ENCODE measurements around the gene PCGF6.
"Not testable (repeated sequence)": the region's sequence is repeated elsewhere in the genome, so short reads cannot be mapped to it uniquely, and the experiment has no call there.

The PCGF6 gene

GRCh38 chr10:103350517-103351260 is at the start of gene PCGF6:
Gene PCGF6, minus strand, starts transcription at chr10:103351140. Its CDS starts 74 bp downstream, at chr10:103351066.
- no peak for DNase-seq (ENCODE audit: low read depth)

GRCh38 chr10:103397191-103397825 is 46.4 kb upstream of the PCGF6 start:
- DNase-seq (ENCODE audit: low read depth) = no peak

GRCh38 chr10:103396789-103397087 is 45.8 kb upstream of the PCGF6 start:
- DNase-seq (ENCODE audit: low read depth) = no peak

- peak; percentile 93 for DNase-seq (ENCODE audit: low read depth)
Measured at GRCh38 chr10:103396067-103396788, 45.3 kb upstream of the PCGF6 start, which contains the start of the genes ATP5MK and PDCD11. Gene ATP5MK, minus strand, starts transcription at chr10:103396475. Its CDS starts 4,018 bp downstream, at chr10:103392457. Gene PDCD11, plus strand, starts transcription at chr10:103396626. Its CDS starts 1,801 bp downstream, at chr10:103398427.

GRCh38 chr10:103395754-103396066 is 44.8 kb upstream of the PCGF6 start:
- no peak for DNase-seq (ENCODE audit: low read depth)

- DNase-seq (ENCODE audit: low read depth) = no peak
Measured at GRCh38 chr10:103394180-103394579, 43.2 kb upstream of the PCGF6 start.

- DNase-seq (ENCODE audit: low read depth) = no peak
Measured at GRCh38 chr10:103382769-103383168, 31.8 kb upstream of the PCGF6 start.

GRCh38 chr10:103374263-103374662 is 23.3 kb upstream of the PCGF6 start:
- no peak for DNase-seq (ENCODE audit: low read depth)

- DNase-seq (ENCODE audit: low read depth) = no peak
Measured at GRCh38 chr10:103373544-103373943, 22.6 kb upstream of the PCGF6 start.

GRCh38 chr10:103367782-103368518 is 17.0 kb upstream of the PCGF6 start, which contains the start of gene TAF5:
Gene TAF5, plus strand, starts transcription at chr10:103367976. Its CDS starts 14 bp downstream, at chr10:103367990.
- peak; percentile 88 for DNase-seq (ENCODE audit: low read depth)

GRCh38 chr10:103367379-103367781 is 16.4 kb upstream of the PCGF6 start:
- no peak for DNase-seq (ENCODE audit: low read depth)

- DNase-seq (ENCODE audit: low read depth) = not testable (repeated sequence)
Measured at GRCh38 chr10:103360791-103361190, 9.9 kb upstream of the PCGF6 start.

GRCh38 chr10:103359493-103359892 is 8.6 kb upstream of the PCGF6 start:
- DNase-seq (ENCODE audit: low read depth) = not testable (repeated sequence)

- DNase-seq (ENCODE audit: low read depth) = no peak
Measured at GRCh38 chr10:103355906-103356599, 5.1 kb upstream of the PCGF6 start.

- not testable (repeated sequence) for DNase-seq (ENCODE audit: low read depth)
Measured at GRCh38 chr10:103354567-103354966, 3.6 kb upstream of the PCGF6 start.

GRCh38 chr10:103353281-103353680 is 2.3 kb upstream of the PCGF6 start:
- DNase-seq (ENCODE audit: low read depth) = no peak

GRCh38 chr10:103350175-103350516 is 794 bp downstream of the PCGF6 start:
- DNase-seq (ENCODE audit: low read depth) = no peak

GRCh38 chr10:103336370-103336769 is 14.6 kb downstream of the PCGF6 start:
- no peak for DNase-seq (ENCODE audit: low read depth)

GRCh38 chr10:103334567-103334966 is 16.4 kb downstream of the PCGF6 start:
- no peak for DNase-seq (ENCODE audit: low read depth)

GRCh38 chr10:103333934-103334520 is 16.9 kb downstream of the PCGF6 start:
- no peak for DNase-seq (ENCODE audit: low read depth)

GRCh38 chr10:103327906-103328305 is 23.0 kb downstream of the PCGF6 start:
- no peak for DNase-seq (ENCODE audit: low read depth)

All from non-pigmented ciliary epithelial cell (primary cell).